ENCODE data around the gene PPP2R3A. TPM values are rescaled to one million over a fixed set of nuclear protein-coding genes. Genes with fewer than 3 reads are reported as not detected.

Gene PPP2R3A
- total RNA-seq, 2 donors from 2014 or later = 9.0 to 25.9 TPM

DNA sequence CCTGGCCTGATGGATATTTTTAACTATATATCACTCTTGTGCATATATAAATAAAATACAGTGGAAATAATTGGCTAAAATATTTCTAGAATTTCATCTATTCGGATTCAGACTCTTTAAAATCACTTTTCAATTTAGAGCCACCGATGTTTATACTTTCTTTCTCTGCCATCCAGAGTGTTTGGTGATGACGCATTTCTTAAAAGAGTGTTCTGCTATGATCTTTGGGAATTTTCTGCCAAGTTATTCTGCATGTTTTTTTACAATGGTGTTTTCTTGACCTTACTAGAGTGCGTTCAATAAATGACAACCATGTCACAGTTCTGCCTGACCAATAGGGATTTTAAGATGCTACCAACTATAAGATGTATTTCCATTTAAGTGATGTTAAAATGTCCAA lies 30.2 kb downstream of the PPP2R3A start:
- intact Hi-C loops (cut with DNase I) = no loop called here
- H3K36me3 ChIP-seq = no peaks in the 10 kb centered on the region
- no peaks in the 10 kb centered on the region for H3K4me1 ChIP-seq (replicated peaks)
- H3K27me3 ChIP-seq (replicated peaks; ENCODE audit: insufficient read depth) = no peaks in the 10 kb centered on the region
- H3K27ac ChIP-seq = no peak overlapping the region
- H3K9me3 ChIP-seq = no peaks in the 10 kb centered on the region
- no peak overlapping the region for H3K4me3 ChIP-seq
- DNase-seq (ENCODE audit: low spot score) = no peak
- WGBS = 83% methylated on average over 4 of the region's 4 CpGs
- TF ChIP-seq, protein P1, sequence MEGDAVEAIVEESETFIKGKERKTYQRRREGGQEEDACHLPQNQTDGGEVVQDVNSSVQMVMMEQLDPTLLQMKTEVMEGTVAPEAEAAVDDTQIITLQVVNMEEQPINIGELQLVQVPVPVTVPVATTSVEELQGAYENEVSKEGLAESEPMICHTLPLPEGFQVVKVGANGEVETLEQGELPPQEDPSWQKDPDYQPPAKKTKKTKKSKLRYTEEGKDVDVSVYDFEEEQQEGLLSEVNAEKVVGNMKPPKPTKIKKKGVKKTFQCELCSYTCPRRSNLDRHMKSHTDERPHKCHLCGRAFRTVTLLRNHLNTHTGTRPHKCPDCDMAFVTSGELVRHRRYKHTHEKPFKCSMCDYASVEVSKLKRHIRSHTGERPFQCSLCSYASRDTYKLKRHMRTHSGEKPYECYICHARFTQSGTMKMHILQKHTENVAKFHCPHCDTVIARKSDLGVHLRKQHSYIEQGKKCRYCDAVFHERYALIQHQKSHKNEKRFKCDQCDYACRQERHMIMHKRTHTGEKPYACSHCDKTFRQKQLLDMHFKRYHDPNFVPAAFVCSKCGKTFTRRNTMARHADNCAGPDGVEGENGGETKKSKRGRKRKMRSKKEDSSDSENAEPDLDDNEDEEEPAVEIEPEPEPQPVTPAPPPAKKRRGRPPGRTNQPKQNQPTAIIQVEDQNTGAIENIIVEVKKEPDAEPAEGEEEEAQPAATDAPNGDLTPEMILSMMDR (IDR thresholded peaks at IDR 0.05) = no peak
- TF ChIP-seq POLR2A (IDR thresholded peaks at IDR 0.05) = no peak
- no peak for TF ChIP-seq POLR2AphosphoS5 (IDR thresholded peaks at IDR 0.05)

DNA sequence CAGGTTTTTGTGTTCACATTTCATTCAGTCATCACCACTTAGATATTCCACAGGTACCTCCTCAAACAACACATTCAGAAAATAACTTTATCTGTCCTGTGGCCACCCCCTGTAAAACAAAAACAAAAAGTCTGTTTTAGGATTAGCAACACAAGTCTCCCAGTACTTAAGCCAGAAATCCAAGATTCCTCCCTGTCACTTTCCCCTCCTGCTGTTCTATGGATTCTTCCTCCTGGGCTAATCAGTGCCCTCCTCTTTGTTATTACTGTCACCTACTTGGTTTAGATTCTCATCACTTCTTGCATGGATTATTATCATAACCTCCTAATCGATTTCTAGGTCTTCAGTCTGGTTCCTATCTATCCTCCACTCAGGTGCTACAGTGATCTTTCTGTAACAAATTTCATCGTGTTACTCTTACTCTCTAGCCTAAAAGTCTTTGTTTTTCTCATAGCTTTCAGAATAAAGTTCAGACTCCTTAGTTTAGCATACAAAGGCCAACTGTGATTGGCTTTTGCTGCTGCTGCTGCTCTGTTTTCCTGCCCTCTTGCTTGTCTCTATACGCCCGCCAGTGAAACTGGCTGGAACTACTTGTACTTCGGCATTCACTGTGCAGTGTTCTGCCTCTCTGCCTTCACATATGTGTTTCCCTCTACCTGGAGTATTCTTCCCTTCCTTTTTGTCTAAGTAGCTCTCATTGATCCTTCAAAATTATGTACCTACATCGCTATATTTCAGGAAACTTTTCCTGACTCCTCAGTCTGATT lies 32.2 kb downstream of the PPP2R3A start:
- no peaks in the 10 kb centered on the region for H3K4me1 ChIP-seq (replicated peaks)
- intact Hi-C loops (cut with DNase I) = no loop called here
- DNase-seq (ENCODE audit: low spot score) = no peak
- no peak overlapping the region for H3K27ac ChIP-seq
- 80% methylated on average over 6 of the region's 6 CpGs for WGBS
- no peaks in the 10 kb centered on the region for H3K36me3 ChIP-seq
- H3K27me3 ChIP-seq (replicated peaks; ENCODE audit: insufficient read depth) = no peaks in the 10 kb centered on the region
- TF ChIP-seq POLR2AphosphoS5 (IDR thresholded peaks at IDR 0.05) = no peak
- TF ChIP-seq POLR2A (IDR thresholded peaks at IDR 0.05) = no peak
- TF ChIP-seq, protein P1 (IDR thresholded peaks at IDR 0.05) = no peak
- H3K4me3 ChIP-seq = no peak overlapping the region
- H3K9me3 ChIP-seq = no peaks in the 10 kb centered on the region

DNA sequence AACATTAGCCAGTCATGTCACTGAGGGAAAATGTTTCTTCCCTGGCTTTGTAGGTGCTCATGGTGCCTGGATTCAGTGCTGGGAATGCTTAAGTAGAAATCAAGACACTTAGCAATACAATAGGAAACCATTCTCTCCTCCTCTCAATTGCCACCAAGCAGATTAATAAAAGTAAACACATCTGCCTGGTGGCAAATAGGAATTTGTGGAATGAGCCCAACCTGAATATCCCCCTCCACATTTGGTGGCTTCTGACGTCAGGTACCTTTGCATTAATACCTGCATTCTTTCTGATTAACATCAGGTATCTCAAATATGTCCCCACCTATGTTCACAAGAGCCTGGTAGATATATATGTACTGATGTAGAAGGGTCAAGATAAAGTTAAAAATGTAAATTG lies 42.7 kb downstream of the PPP2R3A start:
- no peaks in the 10 kb centered on the region for H3K4me1 ChIP-seq (replicated peaks)
- no peaks in the 10 kb centered on the region for H3K36me3 ChIP-seq
- no peak overlapping the region for H3K4me3 ChIP-seq
- TF ChIP-seq POLR2AphosphoS5 (IDR thresholded peaks at IDR 0.05) (no peak), POLR2A (IDR thresholded peaks at IDR 0.05) (no peak)
- TF ChIP-seq, protein P1 (IDR thresholded peaks at IDR 0.05) = no peak
- WGBS = 80% methylated on average over 1 of the region's 1 CpG
- no peaks in the 10 kb centered on the region for H3K27me3 ChIP-seq (replicated peaks; ENCODE audit: insufficient read depth)
- H3K27ac ChIP-seq = no peak overlapping the region
- intact Hi-C loops (cut with DNase I) = no loop called here
- no peak for DNase-seq (ENCODE audit: low spot score)
- H3K9me3 ChIP-seq = no peaks in the 10 kb centered on the region

DNA sequence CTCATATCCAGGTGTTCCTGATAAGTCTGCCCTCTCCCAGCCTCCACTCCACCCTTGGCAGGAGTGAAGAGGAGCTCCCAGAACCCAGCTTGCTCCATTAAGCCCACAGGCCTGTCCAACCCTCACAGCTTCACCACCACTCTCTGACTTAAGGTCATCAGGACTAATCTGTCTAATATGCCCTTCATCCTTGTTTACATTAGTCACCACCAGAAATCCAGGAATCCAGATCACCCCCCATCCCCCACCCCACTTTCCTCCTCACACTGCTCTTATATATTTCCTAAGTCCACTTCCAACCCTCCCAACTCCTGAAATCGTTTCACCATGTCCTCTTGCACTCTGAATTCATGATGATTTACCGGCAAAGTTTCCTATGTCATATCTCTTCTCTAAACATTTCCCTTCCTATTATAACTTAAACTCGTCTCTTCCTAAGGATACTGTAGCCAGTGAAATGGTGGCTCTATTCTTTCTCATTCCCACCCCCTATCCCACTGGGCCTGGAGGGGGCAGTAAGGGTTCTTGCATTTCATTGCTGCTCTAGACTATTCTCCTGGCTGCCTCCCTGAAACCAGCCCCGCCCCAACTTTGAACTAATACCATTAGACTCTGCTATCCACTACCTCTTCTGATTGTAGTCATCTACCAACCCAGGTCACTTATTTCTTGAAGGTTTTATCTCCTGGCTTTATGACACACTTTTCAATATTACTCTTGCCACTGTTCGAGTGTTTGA lies 43.4 kb downstream of the PPP2R3A start:
- no peaks in the 10 kb centered on the region for H3K9me3 ChIP-seq
- H3K27ac ChIP-seq = no peak overlapping the region
- WGBS = 90% methylated on average over 5 of the region's 5 CpGs
- H3K4me3 ChIP-seq = no peak overlapping the region
- no peak for TF ChIP-seq POLR2AphosphoS5 (IDR thresholded peaks at IDR 0.05)
- no peak for TF ChIP-seq POLR2A (IDR thresholded peaks at IDR 0.05)
- TF ChIP-seq, protein P1 (IDR thresholded peaks at IDR 0.05) = no peak
- no peaks in the 10 kb centered on the region for H3K27me3 ChIP-seq (replicated peaks; ENCODE audit: insufficient read depth)
- no peak for DNase-seq (ENCODE audit: low spot score)
- H3K36me3 ChIP-seq = no peaks in the 10 kb centered on the region
- H3K4me1 ChIP-seq (replicated peaks) = no peaks in the 10 kb centered on the region
- intact Hi-C loops (cut with DNase I) = no loop called here

Data from prostate gland (tissue), 2 donors.